Measurements from ENCODE around the gene PTRHD1.

The PTRHD1 gene

DNA sequence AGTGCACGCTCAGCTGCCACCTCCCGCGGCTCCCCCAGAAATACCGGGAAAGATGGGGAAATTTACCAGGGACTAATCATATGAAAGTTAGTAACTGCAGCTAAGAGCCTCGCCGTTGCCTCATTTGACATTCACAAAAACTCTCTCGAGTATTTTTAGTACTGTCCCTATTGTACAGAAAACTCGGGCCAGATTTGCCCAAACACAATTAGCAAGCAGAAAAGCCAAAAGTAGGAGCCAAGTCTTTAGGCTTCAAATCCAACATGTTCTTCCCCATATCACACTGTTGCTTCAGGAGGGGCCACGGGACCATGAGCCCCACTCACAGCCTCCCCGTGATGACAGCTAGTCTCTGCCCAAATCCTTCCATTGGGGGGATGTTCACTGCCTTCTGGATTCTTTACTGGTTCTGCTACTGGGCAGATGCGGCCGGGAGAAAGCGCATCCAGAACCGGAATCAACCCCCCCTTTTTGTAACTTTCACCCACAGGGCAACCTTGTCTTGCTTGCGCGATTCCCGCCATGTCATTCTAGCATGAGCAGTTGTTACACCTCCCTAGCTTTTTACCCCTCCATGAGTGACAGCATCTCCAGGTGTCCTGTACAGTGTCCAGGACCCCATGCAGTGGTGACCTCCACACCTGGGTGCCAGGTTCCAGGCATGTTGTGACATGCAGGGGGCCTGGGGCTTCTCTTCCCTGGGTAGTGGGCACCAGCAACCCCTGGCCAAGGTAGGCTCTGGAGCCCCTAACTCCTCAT is 35.2 kb upstream of the PTRHD1 start:
- DNase-seq, result no peak

DNA sequence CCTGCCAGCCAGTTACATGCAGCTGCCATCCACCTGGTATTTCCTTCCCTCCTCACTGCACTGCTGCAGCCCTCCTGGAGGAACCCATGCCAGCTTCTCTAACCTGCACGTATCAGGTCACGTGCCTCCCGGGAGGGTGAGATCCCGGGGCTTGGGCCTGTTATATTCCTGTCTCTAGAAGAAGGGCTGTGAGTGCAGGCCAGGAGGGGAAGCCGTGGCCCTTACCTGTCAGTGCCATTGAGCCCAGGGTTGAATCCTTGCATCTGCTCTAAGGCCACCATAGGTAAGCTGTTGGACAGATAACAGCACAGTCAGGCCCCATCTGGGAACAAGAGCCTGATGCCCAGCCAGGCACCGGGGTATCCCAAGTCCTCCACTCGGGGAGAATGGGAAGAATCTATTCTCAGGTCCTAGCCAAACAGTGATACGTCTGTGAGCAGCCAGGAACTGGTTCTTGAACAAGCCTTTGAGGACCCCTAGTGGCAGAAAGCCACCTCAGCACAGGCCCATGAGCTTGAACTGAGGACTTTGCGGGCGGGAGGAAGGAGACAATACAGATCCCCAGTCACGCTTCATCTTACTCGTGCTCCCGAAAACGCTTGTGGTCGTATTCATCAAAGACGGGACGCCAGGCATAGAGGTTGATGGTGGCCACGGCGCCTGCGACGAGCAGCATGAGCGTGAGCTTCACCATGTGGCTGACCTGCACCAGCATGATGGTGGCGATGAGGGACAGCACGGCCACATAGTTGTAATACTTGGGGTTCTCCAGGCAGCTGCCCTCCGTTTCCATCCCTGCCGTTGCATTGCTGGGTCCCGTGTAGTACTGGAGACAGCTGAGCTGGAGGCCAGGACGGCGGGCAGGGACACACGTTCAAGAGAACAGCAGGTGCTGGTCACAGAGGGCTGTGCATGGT is 34.4 kb upstream of the PTRHD1 start:
- peak; percentile 84 for DNase-seq

DNA sequence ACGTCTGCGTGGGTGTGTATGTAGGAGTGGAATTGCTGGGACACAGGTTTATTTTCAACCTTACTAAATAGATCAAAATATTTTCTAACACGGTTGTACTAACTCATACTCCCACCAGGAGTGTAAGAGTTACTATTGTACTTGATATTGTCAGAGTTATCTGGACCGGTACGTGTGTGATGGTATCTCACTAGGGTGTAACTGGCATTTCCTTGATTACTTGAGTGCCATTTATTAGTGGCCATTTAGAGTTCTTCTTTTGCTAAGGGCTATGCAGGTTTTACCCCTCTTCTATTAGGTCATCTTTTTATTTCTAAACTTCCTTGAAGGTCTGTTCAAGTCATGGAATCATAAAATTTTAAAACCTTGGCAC is 33.6 kb upstream of the PTRHD1 start:
- no peak for DNase-seq

DNA sequence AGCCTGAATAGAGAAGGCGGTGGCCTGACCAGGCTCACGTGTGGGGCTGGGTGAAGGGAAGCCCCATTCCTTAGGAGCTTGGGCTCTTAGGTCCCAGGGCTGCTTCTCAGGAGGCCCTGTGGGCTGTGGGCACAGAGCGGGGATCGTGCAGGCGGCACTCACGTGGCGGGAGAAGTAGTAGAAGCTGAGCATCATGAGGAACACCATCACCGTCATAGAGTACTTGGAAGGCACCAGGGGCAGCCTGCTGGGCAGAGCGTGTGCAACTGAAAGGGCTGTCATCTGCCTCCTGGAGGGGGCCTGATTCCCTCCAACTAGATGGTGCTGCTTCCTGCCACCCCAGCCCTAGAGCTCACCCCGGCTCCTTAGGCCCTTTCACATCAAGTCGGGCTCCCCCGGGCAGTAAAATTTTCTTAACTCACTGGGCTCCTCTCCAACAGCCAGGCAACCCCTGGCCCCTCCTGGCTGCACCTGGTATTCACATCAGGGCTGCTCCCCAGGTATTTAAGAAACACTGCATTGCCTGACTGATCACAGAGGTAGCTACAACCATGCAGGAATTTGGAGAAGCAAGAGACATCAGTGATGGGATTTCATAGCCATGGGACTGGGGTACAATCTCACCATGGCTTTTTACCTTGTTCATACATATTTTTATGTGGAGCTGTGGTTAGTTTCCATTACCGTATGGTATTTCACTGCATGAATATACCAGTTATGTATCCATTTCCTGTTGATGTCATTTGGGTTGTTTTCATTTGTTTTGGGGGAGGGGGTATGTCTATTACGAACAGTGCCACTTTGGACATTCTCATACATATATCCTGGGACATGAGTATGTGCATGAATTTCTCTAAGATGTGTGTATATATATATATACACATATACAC is 32.9 kb upstream of the PTRHD1 start:
- no peak for DNase-seq

- no peak for DNase-seq
Measured at GRCh38 chr2:24824966-24825882, 32.0 kb upstream of the PTRHD1 start.

- DNase-seq, result no peak
Measured at GRCh38 chr2:24824071-24824588, 30.9 kb upstream of the PTRHD1 start.

- no peak for DNase-seq
Measured at GRCh38 chr2:24822049-24822706, 29.0 kb upstream of the PTRHD1 start.

DNA sequence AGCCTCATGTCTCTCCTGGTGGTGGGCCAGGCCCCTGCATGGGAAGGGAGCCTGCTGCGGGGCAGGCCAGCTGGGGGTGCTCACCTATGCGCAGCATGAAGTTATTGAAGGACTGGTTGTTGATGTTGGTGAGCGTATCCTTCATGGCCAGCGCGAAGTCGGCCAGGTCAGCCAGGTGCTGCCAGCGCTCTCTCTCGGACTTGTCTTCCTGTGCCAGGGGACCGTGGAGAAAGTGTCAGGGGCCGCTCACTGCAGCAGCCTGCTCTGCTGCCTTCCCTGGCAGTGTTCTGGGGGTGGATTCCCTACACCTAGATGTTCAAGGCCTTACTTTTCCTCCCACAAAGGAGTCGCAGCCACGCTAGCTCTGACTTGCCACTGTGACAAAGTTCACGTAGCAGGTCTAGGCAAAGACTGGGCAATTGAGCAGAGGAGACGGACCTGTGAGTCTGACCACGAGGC is 28.3 kb upstream of the PTRHD1 start:
- DNase-seq, result no peak

DNA sequence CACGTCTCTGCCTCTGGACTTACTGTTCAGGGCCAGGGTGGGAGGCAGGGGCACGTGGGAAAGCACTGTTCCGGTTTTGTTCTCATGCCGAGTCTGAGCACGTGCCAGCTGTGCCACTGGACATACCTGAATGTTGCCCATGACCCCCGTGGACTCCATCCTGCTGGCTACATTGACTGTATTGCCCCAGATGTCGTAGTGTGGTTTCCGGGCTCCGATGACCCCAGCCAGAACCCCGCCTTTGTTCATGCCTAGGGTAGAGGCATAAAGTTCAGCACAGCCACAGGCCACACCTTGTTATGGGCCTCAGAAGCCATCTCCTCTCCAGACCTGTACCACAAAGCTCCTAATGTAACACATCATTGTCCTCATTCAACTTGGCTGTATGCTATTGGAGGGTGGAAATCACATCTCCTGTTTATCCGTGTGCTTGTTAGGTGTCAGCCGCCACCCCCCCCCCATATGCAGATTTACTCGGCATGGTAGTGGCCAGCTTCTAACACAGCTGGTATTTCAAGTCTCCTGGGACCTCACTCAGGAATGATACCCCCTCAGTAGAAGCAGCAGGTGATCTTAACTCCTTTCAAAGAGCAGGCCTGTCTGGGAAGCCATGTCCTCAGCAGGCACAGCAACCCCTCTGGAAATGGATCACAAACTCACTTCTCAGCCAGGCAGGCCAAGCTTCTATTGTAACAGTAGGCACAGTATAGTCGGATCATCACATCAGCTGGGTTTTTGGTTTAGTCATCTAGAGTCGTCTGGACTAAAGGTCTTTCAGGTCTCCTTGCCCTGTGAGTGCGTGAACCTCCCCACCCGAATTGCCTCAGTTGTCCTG is 27.6 kb upstream of the PTRHD1 start:
- DNase-seq, result no peak

GRCh38 chr2:24820175-24820513 is 27.0 kb upstream of the PTRHD1 start:
- DNase-seq, result no peak

DNA sequence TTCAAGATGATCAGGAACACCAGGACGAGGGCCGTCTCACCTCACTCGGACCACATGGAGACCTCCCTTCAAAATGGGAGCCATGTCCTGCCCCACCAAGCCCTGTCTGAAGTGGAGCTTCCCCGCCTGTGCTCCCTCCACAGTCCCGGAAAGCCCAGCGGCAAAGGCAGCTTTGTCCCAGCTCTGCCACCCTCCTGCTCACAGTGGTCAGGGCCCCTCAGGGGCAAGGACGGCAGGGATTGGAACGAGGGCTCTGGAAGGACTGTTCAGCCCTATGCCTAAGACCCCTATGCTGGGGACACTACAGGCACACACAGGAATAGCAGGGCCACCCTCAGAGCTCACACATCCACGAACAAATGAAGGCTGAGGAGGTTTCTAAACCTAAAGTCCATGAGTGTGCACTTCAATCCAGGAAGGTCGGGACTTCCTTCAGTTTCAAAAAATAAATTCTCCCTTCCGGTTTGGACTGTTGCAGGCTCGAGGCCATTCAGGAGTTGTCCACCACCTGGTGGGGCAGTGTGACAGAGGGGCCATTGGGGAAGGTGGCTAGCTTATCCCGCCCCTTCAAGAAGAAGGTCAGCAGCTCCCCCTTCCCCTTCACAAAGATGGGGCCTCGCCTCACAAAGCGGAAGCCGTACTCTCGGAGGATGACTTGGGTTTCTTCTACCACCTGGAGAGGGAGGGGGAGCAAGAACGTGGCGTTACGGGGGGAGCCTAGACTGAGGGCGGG is 26.4 kb upstream of the PTRHD1 start:
- no peak for DNase-seq

DNA sequence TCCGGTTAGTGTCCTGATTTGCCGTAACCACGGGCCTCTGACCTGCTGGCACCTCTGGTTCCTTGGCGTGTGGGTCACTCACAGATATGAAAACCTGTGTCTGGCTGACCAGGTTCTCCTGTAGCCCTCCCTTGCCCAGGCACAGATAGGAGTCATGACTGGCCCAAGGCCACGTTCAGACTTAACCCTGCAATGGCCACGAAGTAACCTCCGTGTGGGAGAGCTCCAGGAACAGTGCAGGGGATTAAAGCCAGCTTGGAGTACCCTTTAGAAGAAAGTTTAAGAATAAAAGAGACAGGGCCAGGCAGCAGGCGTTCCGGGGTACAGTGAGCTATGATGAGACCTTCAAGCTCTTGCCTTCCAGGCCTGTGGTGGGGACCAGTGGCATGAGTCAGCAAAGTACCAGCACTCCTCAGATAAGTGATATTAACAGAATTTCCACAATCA is 25.6 kb upstream of the PTRHD1 start:
- no peak for DNase-seq

DNA sequence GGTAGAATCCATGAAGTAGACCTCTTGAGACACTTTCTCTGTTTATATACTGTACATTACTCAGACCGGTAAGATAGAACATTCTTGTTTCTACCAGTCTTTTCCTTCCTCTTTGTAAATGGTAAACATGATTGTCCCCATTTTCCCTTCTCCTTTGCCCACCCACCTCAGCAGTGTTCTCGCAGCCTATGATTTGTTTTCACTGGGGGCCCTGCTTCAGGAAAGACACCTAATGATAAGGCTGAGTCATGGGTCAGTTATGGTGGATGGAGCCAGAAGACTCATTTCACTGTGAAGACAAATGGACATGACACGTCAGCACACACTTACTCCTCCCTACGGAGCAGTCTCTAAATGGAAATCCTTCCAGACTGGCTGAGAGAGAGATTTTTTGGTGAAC is 23.7 kb upstream of the PTRHD1 start:
- DNase-seq, result peak; percentile 86

DNA sequence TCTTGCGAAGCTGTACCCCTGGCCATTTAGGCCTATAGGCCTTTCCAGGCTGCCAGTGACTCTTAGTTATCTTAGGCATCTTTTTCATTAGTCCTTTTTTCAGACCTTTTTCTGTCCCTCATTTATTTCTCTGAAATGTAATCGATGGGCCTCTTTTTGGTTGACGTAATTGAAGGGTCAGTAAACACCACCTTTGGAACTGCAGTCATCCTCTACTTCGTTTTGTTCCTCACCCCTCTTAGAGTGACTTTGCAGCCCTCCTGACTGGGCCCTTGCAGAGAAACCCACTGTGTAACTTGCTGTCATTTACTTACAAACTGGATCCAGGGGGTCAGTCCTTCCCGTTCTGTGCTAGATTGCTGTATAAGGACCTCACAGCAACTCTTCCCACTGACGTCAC is 23.2 kb upstream of the PTRHD1 start:
- DNase-seq, result no peak

DNA sequence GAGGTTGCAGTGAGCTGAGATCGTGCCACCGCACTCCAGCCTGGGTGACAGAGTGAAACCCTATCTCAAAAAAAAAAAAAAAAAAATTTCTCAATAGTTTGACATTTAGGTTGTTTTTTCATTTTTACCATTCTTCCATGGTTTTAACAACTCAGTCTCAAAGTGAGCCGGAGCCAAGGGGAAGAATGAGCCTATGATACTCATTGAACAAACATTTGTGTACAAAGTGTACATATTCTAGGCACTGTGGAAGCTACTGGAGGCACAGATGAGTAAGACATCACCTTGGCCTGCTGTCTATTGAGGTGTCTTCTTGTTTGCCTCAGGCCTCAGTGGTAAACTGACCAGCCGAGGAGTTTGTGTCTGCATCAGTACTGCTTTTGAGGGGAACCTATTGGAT is 22.0 kb upstream of the PTRHD1 start:
- DNase-seq, result no peak

DNA sequence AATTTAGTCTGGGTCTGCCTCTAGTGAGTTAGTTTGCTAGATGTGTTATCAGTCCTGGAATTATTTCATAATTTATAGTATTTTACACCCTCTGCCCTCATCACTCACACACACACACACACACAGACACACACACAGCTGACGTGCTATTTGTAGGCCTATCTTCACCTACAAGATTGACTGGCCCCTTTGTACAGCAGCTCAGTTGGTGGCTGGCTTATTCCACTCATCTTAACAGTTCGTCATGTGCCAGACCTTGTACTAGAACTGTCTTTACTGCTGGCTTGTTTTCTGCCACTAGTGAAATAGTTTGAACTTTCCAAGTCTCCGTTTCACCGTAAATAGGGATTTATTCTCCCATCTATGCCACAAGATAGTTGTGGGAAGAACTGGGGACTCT is 21.3 kb upstream of the PTRHD1 start:
- DNase-seq, result no peak

GRCh38 chr2:24813691-24814137 is 20.5 kb upstream of the PTRHD1 start:
- DNase-seq, result no peak

GRCh38 chr2:24809316-24810007 is 16.3 kb upstream of the PTRHD1 start:
- DNase-seq, result peak; percentile 31

GRCh38 chr2:24806661-24807036 is 13.5 kb upstream of the PTRHD1 start:
- no peak for DNase-seq

Data from fibroblast of upper back skin (primary cell).